Measurements from ENCODE around the gene VPS33B. TPM values are rescaled to one million over a fixed set of nuclear protein-coding genes. Genes with fewer than 3 reads are reported as not detected.

The VPS33B gene
- total and polyA plus RNA-seq, 2 of the 8 experiments (the other 6 are each of a cell fraction or from before 2014, with no cell fraction given) = 11.8 to 17.3 TPM

GRCh38 chr15:91054816-91055215 is 32.4 kb upstream of the VPS33B start:
- H2BK120ac ChIP-seq (replicated peaks; ENCODE audit: low read depth, low read length) = no peak overlapping the region
- no peaks in the 10 kb centered on the region for H3K27me3 ChIP-seq (replicated peaks in 1 of 4; ENCODE audit: control insufficient read depth in 3 of 4, extremely low read depth in 1 of 4, insufficient read depth in 3 of 4, low read length in 3 of 4)
- no peaks in the 10 kb centered on the region for H3K79me1 ChIP-seq (ENCODE audit: low read depth, low read length)
- H4K20me1 ChIP-seq (replicated peaks in 1 of 2; ENCODE audit: control insufficient read depth in 1 of 2, insufficient read depth in 2 of 2, low read length in 2 of 2) = no peaks in the 10 kb centered on the region
- H2BK12ac ChIP-seq (ENCODE audit: low read depth, low read length) = no peak overlapping the region
- POLR2A ChIA-PET (ENCODE audit: partially characterized antibody) = no interaction called here
- no peaks in the 10 kb centered on the region for H3K23me2 ChIP-seq (ENCODE audit: low read depth, low read length)
- no peak overlapping the region for H3K27ac ChIP-seq (ENCODE audit: low read depth, low read length)
- no peak overlapping the region for H2AK5ac ChIP-seq (ENCODE audit: low read depth, low read length)
- no peak overlapping the region for H2BK15ac ChIP-seq (ENCODE audit: low read length)
- H3K18ac ChIP-seq (ENCODE audit: extremely low read depth, low read length) = no peak overlapping the region
- H3K14ac ChIP-seq (ENCODE audit: insufficient read length) = no peak overlapping the region
- no peak overlapping the region for H3K4me3 ChIP-seq (ENCODE audit: extremely low read depth in 1 of 4, insufficient read depth in 2 of 4, low read depth in 3 of 4, low read length in 4 of 4)
- no peak overlapping the region for H3K4ac ChIP-seq (replicated peaks; ENCODE audit: insufficient read length, low read depth, low read length)
- H3K4me2 ChIP-seq (ENCODE audit: insufficient read depth in 1 of 2, low read depth in 2 of 2, low read length in 2 of 2) = no peak overlapping the region
- H4K8ac ChIP-seq (ENCODE audit: extremely low read depth, insufficient read depth, low read length) = no peak overlapping the region
- WGBS, 2 experiments (ENCODE audit: extremely low coverage in 1 of 2, insufficient coverage in 1 of 2, insufficient read length in 1 of 2, insufficient replicate concordance in 2 of 2, low coverage in 1 of 2, low lambda C conversion rate in 2 of 2, missing lambda C conversion rate in 1 of 2) = 86% methylated on average over 2 of the region's 2 CpGs; no CpG with 5 or more reads in 1 of the 2 experiments
- DNase-seq (ENCODE audit: low read depth in 1 of 2, low spot score in 2 of 2) (no peak), FAIRE-seq (no peak)
- no peak overlapping the region for H2BK20ac ChIP-seq (ENCODE audit: low read length)
- H4K5ac ChIP-seq (ENCODE audit: insufficient read length, low read depth, low read length) = no peak overlapping the region
- H2AFZ ChIP-seq (ENCODE audit: low read length) = no peak overlapping the region
- H3K36me3 ChIP-seq (ENCODE audit: control insufficient read depth in 2 of 4, insufficient read depth in 4 of 4, low read length in 3 of 4) = no peaks in the 10 kb centered on the region
- CTCF ChIA-PET (ENCODE audit: partially characterized antibody) = interaction anchor here (0.7 to 8.6 kb wide), 10 partner anchors 14 to 215 kb away, joined by 3 to 145 read pairs (median 14); no protein-coding TSS in a partner anchor
- H3K9ac ChIP-seq (replicated peaks in 1 of 4; ENCODE audit: extremely low read depth in 1 of 4, low read depth in 3 of 4, low read length in 3 of 4) = no peak overlapping the region
- H3K4me1 ChIP-seq (replicated peaks in 1 of 4; ENCODE audit: control insufficient read depth in 3 of 4, insufficient read depth in 4 of 4, low read length in 3 of 4) = no peaks in the 10 kb centered on the region
- no peaks in the 10 kb centered on the region for H3K79me2 ChIP-seq (ENCODE audit: control insufficient read depth in 1 of 2, insufficient read depth in 2 of 2, low read length in 2 of 2)
- H2BK5ac ChIP-seq (ENCODE audit: low read depth, low read length) = no peak overlapping the region
- no peak overlapping the region for H4K91ac ChIP-seq (replicated peaks; ENCODE audit: insufficient read length, low read length)
- no peak overlapping the region for H3K23ac ChIP-seq (ENCODE audit: insufficient read length)
- TF ChIP-seq NANOG (IDR thresholded peaks at IDR 0.05; ENCODE audit: insufficient read depth, low read depth, low read length, poor library complexity, severe bottlenecking) = no peak
- H3K9me3 ChIP-seq (ENCODE audit: insufficient read depth in 2 of 2, low read depth in 1 of 2, low read length in 1 of 2) = no peaks in the 10 kb centered on the region
- H3K56ac ChIP-seq (replicated peaks; ENCODE audit: insufficient read length, low read depth, low read length) = no peak overlapping the region

Measured in H1 (cell line).